ENCODE data around the gene CXXC4. TPM values are rescaled to one million over a fixed set of nuclear protein-coding genes. Genes with fewer than 3 reads are reported as not detected.

CXXC4 gene
- total RNA-seq, 2 donors from 2014 or later = 0.79 to 1.5 TPM

- Histone ChIP-seq H3K9me3 (no peaks in the 10 kb centered on the region), H3K9ac (ENCODE audit: low read depth in 2 of 2, low read length in 2 of 2) (no peak overlapping the region), H3K27ac (no peak overlapping the region), H3K27me3 (no peaks in the 10 kb centered on the region), H3K36me3 (no peaks in the 10 kb centered on the region), H3K4me1 (no peaks in the 10 kb centered on the region), H3K4me3 (no peak overlapping the region)
- DNase-seq = no peak
- TF ChIP-seq, protein P1, sequence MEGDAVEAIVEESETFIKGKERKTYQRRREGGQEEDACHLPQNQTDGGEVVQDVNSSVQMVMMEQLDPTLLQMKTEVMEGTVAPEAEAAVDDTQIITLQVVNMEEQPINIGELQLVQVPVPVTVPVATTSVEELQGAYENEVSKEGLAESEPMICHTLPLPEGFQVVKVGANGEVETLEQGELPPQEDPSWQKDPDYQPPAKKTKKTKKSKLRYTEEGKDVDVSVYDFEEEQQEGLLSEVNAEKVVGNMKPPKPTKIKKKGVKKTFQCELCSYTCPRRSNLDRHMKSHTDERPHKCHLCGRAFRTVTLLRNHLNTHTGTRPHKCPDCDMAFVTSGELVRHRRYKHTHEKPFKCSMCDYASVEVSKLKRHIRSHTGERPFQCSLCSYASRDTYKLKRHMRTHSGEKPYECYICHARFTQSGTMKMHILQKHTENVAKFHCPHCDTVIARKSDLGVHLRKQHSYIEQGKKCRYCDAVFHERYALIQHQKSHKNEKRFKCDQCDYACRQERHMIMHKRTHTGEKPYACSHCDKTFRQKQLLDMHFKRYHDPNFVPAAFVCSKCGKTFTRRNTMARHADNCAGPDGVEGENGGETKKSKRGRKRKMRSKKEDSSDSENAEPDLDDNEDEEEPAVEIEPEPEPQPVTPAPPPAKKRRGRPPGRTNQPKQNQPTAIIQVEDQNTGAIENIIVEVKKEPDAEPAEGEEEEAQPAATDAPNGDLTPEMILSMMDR (IDR thresholded peaks at IDR 0.05) = no peak
- intact Hi-C loops (cut with DNase I) = no loop called here
Observed at GRCh38 chr4:104524591-104524990, 29.9 kb upstream of the CXXC4 start.

- Histone ChIP-seq H3K4me1 (no peaks in the 10 kb centered on the region), H3K27ac (no peak overlapping the region), H3K9me3 (no peaks in the 10 kb centered on the region), H3K27me3 (no peaks in the 10 kb centered on the region), H3K9ac (ENCODE audit: low read depth in 2 of 2, low read length in 2 of 2) (no peak overlapping the region), H3K36me3 (no peaks in the 10 kb centered on the region), H3K4me3 (no peak overlapping the region)
- intact Hi-C loops (cut with DNase I) = no loop called here
- no peak for DNase-seq
- TF ChIP-seq, protein P1 (IDR thresholded peaks at IDR 0.05) = no peak
Observed at GRCh38 chr4:104524026-104524425, 29.3 kb upstream of the CXXC4 start.

DNA sequence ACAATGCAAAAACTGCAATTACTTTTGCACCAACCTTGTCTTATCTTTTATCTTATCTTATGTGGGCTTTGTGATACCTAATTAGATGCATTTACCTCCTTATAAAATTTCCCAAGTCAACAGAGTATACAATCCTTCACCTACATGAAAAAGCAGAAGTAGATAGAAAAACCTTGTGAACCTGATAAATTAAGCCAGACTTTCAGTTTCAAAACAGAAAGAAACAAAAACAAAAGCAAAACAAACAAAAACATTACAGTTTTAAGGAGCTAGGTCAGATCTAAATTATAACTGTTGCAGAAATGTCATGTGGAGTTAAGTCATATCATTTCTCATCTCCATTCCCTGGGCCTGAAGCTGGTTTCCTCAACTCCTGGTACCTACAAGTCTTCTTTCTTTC is 24.9 kb upstream of the CXXC4 start:
- DNase-seq = no peak
- TF ChIP-seq, protein P1 (IDR thresholded peaks at IDR 0.05) = no peak
- no peak overlapping the region for H3K9ac ChIP-seq (ENCODE audit: low read depth in 2 of 2, low read length in 2 of 2)
- no peak overlapping the region for H3K27ac ChIP-seq
- no peak overlapping the region for H3K4me3 ChIP-seq
- no peaks in the 10 kb centered on the region for H3K4me1 ChIP-seq
- no peaks in the 10 kb centered on the region for H3K27me3 ChIP-seq
- no peaks in the 10 kb centered on the region for H3K9me3 ChIP-seq
- intact Hi-C loops (cut with DNase I) = no loop called here
- no peaks in the 10 kb centered on the region for H3K36me3 ChIP-seq

DNA sequence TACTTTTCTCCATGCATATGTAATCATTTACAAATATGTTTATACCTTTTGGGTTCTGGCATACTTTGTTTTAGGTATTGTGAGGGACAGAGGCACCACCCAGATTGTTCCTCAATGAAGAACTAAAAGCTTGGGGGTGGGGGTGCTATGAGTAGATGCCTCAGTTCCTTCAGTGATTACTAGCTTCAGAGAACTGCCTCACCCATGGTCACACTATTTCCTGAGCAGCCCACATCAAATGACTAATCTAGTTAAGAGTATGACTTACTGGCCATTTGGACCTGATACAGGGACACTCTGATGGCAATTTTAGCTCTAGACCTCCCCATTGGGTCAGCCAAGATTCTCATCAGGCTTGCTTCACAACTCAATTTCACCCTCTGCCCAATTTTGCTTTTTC is 22.2 kb upstream of the CXXC4 start:
- DNase-seq = no peak
- Histone ChIP-seq H3K9me3 (no peaks in the 10 kb centered on the region), H3K27ac (no peak overlapping the region), H3K4me3 (no peak overlapping the region), H3K9ac (ENCODE audit: low read depth in 2 of 2, low read length in 2 of 2) (no peak overlapping the region), H3K27me3 (no peaks in the 10 kb centered on the region), H3K4me1 (no peaks in the 10 kb centered on the region), H3K36me3 (no peaks in the 10 kb centered on the region)
- TF ChIP-seq, protein P1 (IDR thresholded peaks at IDR 0.05) = no peak
- intact Hi-C loops (cut with DNase I) = no loop called here

- TF ChIP-seq, protein P1 (IDR thresholded peaks at IDR 0.05) = no peak
- Histone ChIP-seq H3K27me3 (no peaks in the 10 kb centered on the region), H3K4me1 (no peaks in the 10 kb centered on the region), H3K36me3 (no peaks in the 10 kb centered on the region), H3K27ac (no peak overlapping the region), H3K9ac (ENCODE audit: low read depth in 2 of 2, low read length in 2 of 2) (no peak overlapping the region), H3K9me3 (no peaks in the 10 kb centered on the region), H3K4me3 (no peak overlapping the region)
- no peak for DNase-seq
- intact Hi-C loops (cut with DNase I) = no loop called here
Observed at GRCh38 chr4:104508224-104508623, 13.5 kb upstream of the CXXC4 start.

- intact Hi-C loops (cut with DNase I) = no loop called here
Observed at GRCh38 chr4:104507112-104507511, 12.4 kb upstream of the CXXC4 start.

More at GRCh38 chr4:104507112-104507511, 12.4 kb upstream of the CXXC4 start:
- Histone ChIP-seq H3K4me3 (no peak overlapping the region), H3K27ac (no peak overlapping the region), H3K9me3 (no peaks in the 10 kb centered on the region), H3K27me3 (no peaks in the 10 kb centered on the region), H3K4me1 (no peaks in the 10 kb centered on the region), H3K9ac (ENCODE audit: low read depth in 2 of 2, low read length in 2 of 2) (no peak overlapping the region), H3K36me3 (no peaks in the 10 kb centered on the region)
- DNase-seq = no peak
- TF ChIP-seq, protein P1 (IDR thresholded peaks at IDR 0.05) = no peak
